Urinary bladder (tissue), 4 donors: Measurements from ENCODE around the gene ATP7A. TPM values are rescaled to one million over a fixed set of nuclear protein-coding genes. Genes with fewer than 3 reads are reported as not detected.
"Not testable (repeated sequence)": the region's sequence is repeated elsewhere in the genome, so short reads cannot be mapped to it uniquely, and the experiment has no call there.

Experiments used
- DNase-seq: peaks from one replicate; pipeline ENCODE4 v3.0.0-alpha.2; 2015; ENCODE audit errors: extremely low spot score
- H3K27ac ChIP-seq: one replicate; pipeline ENCODE4 v1.5.1; 2013; ENCODE audit warnings: low read depth, mild to moderate bottlenecking, moderate library complexity
- H3K36me3 ChIP-seq: one replicate; pipeline ENCODE4 v1.6.1; 2013; ENCODE audit warnings: mild to moderate bottlenecking, moderate library complexity; ENCODE audit not compliant: insufficient read depth
- H3K4me1 ChIP-seq: one replicate; pipeline ENCODE4 v1.6.1; 2013; ENCODE audit warnings: mild to moderate bottlenecking, moderate library complexity; ENCODE audit not compliant: insufficient read depth
- H3K4me3 ChIP-seq: one replicate; pipeline ENCODE4 v1.5.1; 2013; ENCODE audit warnings: low read depth, low read length
- WGBS: extraction: QIAGEN DNeasy Blood & Tissue Kit; methylation state at CpG from one replicate; pipeline ENCODE4 v1.1.7; 2013; 5-methylcytosine and 5-hydroxymethylcytosine counted together
- polyA plus RNA-seq: library from polyadenylated mRNA; stranded (reverse); fragments of 200-250 nt; gene quantifications from one replicate; pipeline ENCODE4 v1.2.3, GENCODE V29; 2013
- total RNA-seq: library from RNA; depleted of rRNA; stranded (reverse); fragments of >200 nt; gene quantifications from one replicate; pipeline ENCODE4 v1.2.3, GENCODE V29; 2014
- donor health status: healthy with polysubstance abuse.
- donor health status: healthy.

ATP7A gene
- total and polyA plus RNA-seq, 2 donors = 5.1 to 29.6 TPM

DNA sequence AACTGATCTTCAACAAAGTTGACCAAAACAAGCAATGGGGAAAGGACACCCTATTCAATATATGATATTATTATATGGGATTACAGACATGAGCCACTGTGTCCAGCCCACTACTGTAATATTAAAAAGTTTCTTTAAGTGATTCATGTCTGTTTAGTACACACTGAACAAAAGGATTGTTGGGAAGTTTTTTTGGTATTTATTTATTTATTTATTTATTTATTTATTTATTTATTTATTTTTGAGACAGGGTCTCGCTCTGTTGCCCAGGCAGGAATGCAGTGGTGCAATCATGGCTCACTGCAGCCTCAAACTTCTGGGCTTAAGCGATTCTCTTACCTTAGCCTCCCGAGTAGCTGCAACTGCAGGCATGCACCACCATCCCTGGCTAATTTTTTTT is 117.3 kb downstream of the ATP7A start:
- 97% methylated on average over 3 of the region's 3 CpGs for WGBS
- no peaks in the 10 kb centered on the region for H3K36me3 ChIP-seq
- H3K4me3 ChIP-seq = no peak overlapping the region
- DNase-seq = no peak
- no peak overlapping the region for H3K27ac ChIP-seq
- no peaks in the 10 kb centered on the region for H3K4me1 ChIP-seq

- WGBS = 25% methylated on average over 2 of the region's 2 CpGs
Measured at GRCh38 chrX:78029663-78030062, 119.2 kb downstream of the ATP7A start.

DNA sequence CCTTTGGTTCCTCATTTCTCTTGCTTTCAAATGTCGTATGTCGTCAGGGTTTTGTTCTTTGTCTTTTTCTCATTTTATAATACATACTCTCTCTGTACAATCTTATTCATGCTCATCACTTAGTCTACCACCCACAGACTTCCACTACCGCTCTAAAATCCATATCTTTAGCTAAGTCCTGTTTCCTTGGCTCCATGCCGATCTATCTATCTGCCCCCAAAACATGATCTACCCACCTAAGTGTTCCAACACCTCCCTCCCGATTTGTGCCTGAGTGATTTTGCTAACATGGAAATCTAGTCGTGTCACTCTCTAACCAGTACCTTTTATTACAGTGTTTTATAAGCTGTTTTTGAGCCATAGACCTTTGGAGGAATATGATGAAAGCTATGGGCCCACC is 124.6 kb downstream of the ATP7A start:
- 73% methylated on average over 6 of the region's 6 CpGs for WGBS

More at GRCh38 chrX:78029663-78030062, 119.2 kb downstream of the ATP7A start:
- Histone ChIP-seq H3K4me3 (no peak overlapping the region), H3K27ac (no peak overlapping the region), H3K36me3 (no peaks in the 10 kb centered on the region), H3K4me1 (no peaks in the 10 kb centered on the region)
- DNase-seq = no peak

GRCh38 chrX:78037881-78038280 is 127.4 kb downstream of the ATP7A start:
- no peaks in the 10 kb centered on the region for H3K4me1 ChIP-seq
- WGBS = 99% methylated on average over 3 of the region's 3 CpGs
- H3K27ac ChIP-seq = no peak overlapping the region
- no peaks in the 10 kb centered on the region for H3K36me3 ChIP-seq
- no peak overlapping the region for H3K4me3 ChIP-seq
- no peak for DNase-seq

More for the DNA sequence above, 124.6 kb downstream of the ATP7A start:
- Histone ChIP-seq H3K27ac (no peak overlapping the region), H3K4me1 (no peaks in the 10 kb centered on the region), H3K4me3 (no peak overlapping the region), H3K36me3 (no peaks in the 10 kb centered on the region)
- DNase-seq = no peak

DNA sequence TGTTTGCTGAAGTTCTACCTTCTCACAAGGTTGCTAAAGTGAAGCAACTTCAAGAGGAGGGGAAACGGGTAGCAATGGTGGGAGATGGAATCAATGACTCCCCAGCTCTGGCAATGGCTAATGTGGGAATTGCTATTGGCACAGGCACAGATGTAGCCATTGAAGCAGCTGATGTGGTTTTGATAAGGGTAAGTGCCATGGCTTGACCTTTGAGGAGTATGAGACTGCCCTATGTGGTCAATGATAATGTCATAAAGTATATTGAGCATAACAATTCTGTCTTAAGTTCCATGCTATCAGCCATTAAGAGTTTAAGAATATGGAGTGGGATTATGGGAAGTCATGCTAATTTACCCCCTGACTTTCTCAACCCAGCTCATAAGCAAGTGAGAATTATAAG is 132.1 kb downstream of the ATP7A start:
- no peak for DNase-seq
- Histone ChIP-seq H3K4me3 (no peak overlapping the region), H3K36me3 (no peaks in the 10 kb centered on the region), H3K27ac (no peak overlapping the region), H3K4me1 (no peaks in the 10 kb centered on the region)
- WGBS = 94% methylated on average over 1 of the region's 1 CpG

DNA sequence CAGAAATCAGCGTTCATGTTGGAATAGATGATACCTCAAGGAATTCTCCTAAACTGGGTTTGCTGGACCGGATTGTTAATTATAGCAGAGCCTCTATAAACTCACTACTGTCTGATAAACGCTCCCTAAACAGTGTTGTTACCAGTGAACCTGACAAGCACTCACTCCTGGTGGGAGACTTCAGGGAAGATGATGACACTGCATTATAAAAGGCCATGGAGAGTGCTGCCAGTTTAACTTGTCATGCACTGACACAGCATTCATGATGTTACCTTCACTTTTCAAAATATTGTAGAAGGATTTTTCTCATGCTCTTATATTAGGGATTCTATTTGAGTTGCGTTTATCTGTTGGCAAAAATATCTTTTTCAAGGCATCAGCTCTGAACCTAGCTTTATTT is 135.9 kb downstream of the ATP7A start:
- H3K4me3 ChIP-seq = no peak overlapping the region
- DNase-seq = no peak
- H3K36me3 ChIP-seq = no peaks in the 10 kb centered on the region
- WGBS = 81% methylated on average over 4 of the region's 4 CpGs
- H3K4me1 ChIP-seq = no peaks in the 10 kb centered on the region
- H3K27ac ChIP-seq = no peak overlapping the region

DNA sequence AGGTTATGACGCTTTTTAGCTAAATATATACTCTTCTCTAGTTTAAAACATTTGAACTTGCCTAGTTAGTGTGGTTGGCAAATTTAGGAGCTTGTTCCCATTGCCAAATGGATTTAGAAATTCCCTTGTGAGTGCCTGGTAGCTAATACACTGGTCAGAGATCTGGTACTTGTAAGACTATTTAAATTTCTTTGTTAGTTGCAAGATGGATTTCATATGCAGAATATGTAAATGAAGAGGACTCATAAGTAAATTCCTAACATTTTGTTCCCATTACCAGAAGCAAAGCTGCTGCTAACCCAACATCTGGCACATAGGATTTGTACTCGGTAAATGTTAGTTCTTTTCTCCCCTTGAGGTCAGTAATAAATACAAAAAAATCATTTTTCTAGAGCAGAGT is 137.6 kb downstream of the ATP7A start:
- no peak for DNase-seq
- Histone ChIP-seq H3K36me3 (no peaks in the 10 kb centered on the region), H3K4me3 (no peak overlapping the region), H3K4me1 (no peaks in the 10 kb centered on the region), H3K27ac (no peak overlapping the region)
- 71% methylated on average over 2 of the region's 2 CpGs for WGBS

DNA sequence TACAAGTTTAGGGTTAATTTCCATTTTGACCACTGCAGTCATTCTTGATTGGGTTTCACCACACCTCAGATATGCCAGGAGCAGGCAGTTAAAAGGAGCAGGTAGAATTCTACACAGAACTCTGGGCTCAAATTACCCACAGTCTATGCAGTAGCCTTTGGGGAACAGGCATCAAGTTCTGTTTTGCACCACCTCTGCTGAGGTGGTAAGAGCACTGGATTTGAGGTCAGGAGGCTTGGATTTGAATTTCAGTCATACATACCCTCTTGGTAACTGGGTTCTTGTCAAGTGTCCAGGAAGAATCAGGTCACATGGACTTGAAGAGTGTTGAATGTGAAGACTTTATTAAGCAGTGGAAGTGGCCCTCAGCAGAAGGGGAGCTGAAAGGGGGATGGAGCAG is 153.2 kb downstream of the ATP7A start:
- no peak overlapping the region for H3K27ac ChIP-seq
- no peak overlapping the region for H3K4me3 ChIP-seq
- H3K4me1 ChIP-seq = no peaks in the 10 kb centered on the region
- no peak for DNase-seq
- H3K36me3 ChIP-seq = no peaks in the 10 kb centered on the region

DNA sequence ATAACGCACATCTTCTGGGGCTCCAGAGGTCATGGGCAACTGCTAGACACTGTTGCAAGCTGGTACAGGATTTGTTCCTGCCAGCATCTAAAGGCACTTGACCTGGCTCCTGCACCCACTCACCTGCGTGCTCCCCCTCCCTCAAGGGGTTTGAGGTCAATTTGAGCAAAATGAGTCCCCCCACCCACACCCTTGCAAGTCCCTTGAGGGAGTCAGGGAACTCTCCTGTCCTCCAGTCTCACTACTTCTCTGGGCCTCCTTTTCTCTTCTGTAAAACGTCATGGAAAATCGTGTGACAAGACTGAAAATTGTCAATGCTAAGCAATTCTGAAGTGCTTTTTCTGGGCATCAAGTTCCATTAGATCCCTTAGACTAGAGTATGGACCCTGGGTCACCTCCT is 153.7 kb downstream of the ATP7A start:
- no peak for DNase-seq
- H3K36me3 ChIP-seq = no peaks in the 10 kb centered on the region
- no peak overlapping the region for H3K27ac ChIP-seq
- H3K4me3 ChIP-seq = no peak overlapping the region
- no peaks in the 10 kb centered on the region for H3K4me1 ChIP-seq
- WGBS = 90% methylated on average over 4 of the region's 4 CpGs

- not testable (repeated sequence) for DNase-seq, H3K36me3 ChIP-seq, H3K27ac ChIP-seq, H3K4me1 ChIP-seq, H3K4me3 ChIP-seq
- WGBS = 70% methylated on average over 6 of the region's 6 CpGs
Measured at GRCh38 chrX:78064698-78065601, 154.5 kb downstream of the ATP7A start.

DNA sequence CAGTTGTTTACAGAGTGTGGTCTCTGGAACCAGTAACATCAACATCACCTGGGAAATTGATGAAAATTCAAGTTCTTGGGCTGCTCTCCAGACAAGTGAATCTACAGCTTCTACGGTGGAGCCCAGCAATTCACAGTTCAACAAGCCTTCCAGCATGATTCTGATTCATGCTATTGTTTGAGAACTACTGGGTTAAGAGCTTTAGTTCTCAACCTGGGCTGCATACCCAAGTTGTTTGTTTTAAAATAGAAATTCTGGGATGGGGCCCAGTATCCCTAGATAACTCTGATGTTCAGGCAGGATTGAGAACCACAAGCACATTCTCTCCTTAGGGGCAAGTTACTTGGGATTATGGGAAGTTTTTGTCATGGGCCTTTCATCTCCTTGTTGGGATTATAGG is 155.6 kb downstream of the ATP7A start:
- H3K36me3 ChIP-seq = no peaks in the 10 kb centered on the region
- no peak overlapping the region for H3K27ac ChIP-seq
- no peak overlapping the region for H3K4me3 ChIP-seq
- 48% methylated on average over 1 of the region's 1 CpG for WGBS
- H3K4me1 ChIP-seq = no peaks in the 10 kb centered on the region
- no peak for DNase-seq

GRCh38 chrX:78071331-78071730 is 160.8 kb downstream of the ATP7A start:
- 90% methylated on average over 3 of the region's 3 CpGs for WGBS
- Histone ChIP-seq H3K4me3 (no peak overlapping the region), H3K36me3 (no peaks in the 10 kb centered on the region), H3K4me1 (no peaks in the 10 kb centered on the region), H3K27ac (no peak overlapping the region)
- no peak for DNase-seq

GRCh38 chrX:78073147-78074077 is 162.9 kb downstream of the ATP7A start:
- 91% methylated on average over 14 of the region's 14 CpGs for WGBS
- H3K27ac ChIP-seq, DNase-seq, H3K4me3 ChIP-seq, H3K4me1 ChIP-seq, H3K36me3 ChIP-seq: not testable (repeated sequence)

GRCh38 chrX:78074088-78074487 is 163.6 kb downstream of the ATP7A start:
- Histone ChIP-seq H3K4me1 (no peaks in the 10 kb centered on the region), H3K27ac (no peak overlapping the region), H3K4me3 (no peak overlapping the region), H3K36me3 (no peaks in the 10 kb centered on the region)
- DNase-seq = no peak
